Activated CD4-positive, alpha-beta T cell treated with anti-CD3 and anti-CD28 coated beads for 1 hour (primary cell): Measurements from ENCODE around the gene CYB5A.
"Not testable (repeated sequence)": the region's sequence is repeated elsewhere in the genome, so short reads cannot be mapped to it uniquely, and the experiment has no call there.

Experiments used
- DNase-seq: peaks from one replicate; pipeline ENCODE4 v3.0.0-alpha.2; 2020

CYB5A gene

DNA sequence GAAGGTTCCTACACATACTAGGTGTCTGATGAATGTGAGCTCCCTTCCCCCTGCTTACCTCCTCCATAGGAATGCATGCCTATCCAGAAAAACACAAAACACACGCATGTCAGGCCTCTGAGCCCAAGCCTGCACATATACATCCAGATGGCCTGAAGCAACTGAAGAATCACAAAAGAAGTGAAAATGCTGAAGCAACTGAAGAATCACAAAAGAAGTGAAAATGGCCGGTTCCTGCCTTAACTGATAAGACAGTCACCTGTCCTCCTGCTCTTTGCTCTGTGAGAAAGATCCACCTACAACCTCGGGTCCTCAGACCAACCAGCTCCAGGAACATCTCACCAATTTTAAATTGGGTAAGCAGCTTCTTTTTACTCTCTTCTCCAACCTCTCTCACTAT is 1.2 kb upstream of the CYB5A start:
- not testable (repeated sequence) for DNase-seq

GRCh38 chr18:74292541-74292858 is 737 bp upstream of the CYB5A start:
- no peak for DNase-seq

DNA sequence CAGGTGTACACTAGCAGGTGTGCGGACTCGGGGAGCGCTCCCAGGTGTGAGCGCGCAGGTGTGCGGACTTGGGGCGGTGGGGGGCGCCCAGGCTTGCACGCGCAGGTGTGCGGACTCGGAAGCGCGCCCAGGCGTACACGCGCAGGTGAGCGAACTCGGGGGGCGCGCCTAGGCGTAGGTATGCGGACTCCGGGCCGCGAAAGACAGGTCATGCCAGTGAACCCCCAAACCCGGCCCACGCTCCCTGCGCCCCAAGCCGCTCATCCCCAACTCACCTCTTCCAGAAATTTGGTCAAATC is 342 bp downstream of the CYB5A start:
- DNase-seq = no peak

DNA sequence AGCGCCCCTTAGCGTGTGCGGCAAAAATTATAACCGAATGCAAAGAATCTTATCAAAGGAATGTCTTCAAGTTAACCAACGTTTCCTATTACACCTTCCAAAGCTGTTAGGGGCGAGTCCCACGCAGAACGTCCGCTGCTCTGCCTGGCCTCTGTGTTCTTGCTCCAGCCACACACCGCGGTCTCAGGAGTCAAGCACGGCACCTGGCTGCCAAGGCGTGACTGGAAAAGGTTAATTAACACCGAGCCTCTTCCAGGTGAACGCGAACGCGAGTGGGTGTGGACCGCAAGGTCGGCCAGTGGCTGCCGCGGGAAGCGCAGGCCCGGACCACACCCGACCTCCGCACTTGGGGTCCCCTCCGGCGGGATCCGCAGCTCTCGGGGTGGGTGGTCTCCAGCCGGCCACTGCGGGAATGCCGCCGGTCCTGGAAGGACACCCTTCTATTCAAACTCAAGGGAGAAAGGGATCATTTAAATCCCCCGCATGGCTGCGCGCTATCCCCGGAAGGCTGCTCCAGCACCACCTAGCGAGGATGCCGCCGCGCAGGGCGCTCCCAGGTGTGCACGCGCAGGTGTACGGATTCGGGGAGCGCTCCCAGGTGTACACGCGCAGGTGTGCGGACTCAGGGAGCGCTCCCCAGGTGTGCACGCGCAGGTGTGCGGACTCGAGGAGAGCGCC is 830 bp downstream of the CYB5A start:
- no peak for DNase-seq

GRCh38 chr18:74290021-74290420 is 1.7 kb downstream of the CYB5A start:
- no peak for DNase-seq

- DNase-seq = no peak
Observed at GRCh38 chr18:74289137-74289536, 2.6 kb downstream of the CYB5A start.

- no peak for DNase-seq
Observed at GRCh38 chr18:74288730-74289129, 3.0 kb downstream of the CYB5A start.

GRCh38 chr18:74288041-74288440 is 3.7 kb downstream of the CYB5A start:
- DNase-seq = no peak

- DNase-seq = no peak
Observed at GRCh38 chr18:74286856-74287255, 4.9 kb downstream of the CYB5A start.

DNA sequence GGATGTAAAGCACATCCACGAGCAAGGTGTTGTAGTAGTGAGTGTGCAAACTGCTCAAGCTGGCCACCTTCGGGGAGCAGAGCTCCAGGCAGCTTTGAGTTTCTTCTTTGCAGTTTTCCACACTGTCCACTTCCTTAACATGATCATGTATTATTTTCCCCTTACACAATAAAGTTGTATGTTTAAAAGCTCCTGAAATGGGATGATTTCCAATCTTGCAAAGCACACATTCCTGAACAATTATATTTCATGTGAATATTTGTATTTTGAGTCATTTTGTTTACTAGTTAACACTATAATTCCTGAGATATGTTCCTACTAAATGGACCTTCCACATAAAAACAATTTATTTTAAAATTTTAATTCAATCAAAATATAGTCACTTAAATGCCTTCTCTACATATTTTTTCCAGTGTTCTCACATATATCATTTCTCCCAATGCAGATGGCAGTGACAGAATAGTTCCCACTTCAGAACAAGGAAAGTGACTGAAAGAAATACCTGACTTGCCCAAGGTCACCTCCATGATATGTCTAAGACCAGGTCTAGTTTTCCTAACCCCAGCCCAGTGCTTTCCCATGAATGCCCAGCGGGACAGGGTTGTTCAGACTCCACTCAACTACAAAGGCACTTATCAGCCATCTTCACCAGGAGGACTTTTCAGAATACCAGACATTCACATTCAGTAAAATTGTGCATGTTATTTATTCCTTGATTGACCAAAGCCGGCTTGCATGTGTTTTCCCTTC is 5.5 kb downstream of the CYB5A start:
- DNase-seq = no peak

DNA sequence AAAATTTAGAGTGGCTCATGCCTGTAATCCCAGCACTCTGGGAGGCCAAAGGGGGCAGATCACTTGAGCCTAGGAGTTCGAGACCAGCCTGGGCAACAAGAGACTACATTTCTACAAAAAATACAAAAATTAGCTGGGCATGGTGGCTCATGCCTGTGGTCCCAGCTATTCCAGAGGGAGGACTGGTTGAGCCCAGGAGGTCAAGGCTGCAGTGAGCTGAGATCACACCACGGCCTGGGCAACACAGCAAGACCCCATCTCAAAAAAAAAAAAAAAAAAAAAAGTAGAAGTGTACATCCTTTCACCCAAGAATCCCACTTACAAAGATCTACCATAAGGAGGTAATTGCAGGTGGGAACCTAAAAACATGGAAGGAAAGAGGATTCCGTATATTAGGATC is 6.2 kb downstream of the CYB5A start:
- DNase-seq = not testable (repeated sequence)

- DNase-seq = no peak
Observed at GRCh38 chr18:74284980-74285355, 6.8 kb downstream of the CYB5A start.

DNA sequence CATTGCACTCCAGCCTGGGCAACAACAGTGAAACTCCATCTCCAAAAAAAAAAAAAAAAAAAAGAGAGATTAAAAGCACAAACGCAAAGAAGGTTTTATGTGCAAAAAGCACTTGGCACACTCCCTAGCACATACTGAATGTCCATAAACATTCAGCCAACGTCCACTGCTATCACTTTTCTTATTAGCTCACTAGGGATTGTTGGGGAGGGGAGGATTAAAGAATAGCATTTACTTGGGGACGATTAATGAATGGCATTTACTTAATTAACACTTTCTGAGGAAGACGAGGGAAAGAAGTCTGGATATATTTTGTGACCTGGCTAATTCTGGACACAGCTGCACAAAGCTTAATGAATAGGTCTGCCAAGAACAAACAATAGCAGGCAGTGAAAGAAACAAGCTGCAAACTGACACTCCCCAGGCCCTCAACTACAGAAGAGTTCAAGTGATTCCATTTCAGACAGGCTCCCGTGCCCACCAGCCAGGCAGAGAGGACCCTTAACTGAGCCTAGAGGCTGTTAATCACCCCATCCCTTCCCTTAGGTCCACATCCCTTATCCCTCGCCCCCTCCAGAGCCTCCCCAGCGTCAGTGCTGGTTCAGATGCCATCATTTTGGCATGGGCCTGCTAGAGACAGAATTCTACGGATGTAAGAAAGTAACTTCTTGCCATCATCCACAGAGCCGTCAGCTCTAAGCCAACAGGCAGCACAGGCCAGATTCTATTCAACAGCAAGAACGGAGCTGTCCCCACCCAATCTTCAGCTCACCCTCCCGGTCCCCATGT is 7.4 kb downstream of the CYB5A start:
- DNase-seq = no peak

GRCh38 chr18:74283646-74284045 is 8.1 kb downstream of the CYB5A start:
- no peak for DNase-seq

DNA sequence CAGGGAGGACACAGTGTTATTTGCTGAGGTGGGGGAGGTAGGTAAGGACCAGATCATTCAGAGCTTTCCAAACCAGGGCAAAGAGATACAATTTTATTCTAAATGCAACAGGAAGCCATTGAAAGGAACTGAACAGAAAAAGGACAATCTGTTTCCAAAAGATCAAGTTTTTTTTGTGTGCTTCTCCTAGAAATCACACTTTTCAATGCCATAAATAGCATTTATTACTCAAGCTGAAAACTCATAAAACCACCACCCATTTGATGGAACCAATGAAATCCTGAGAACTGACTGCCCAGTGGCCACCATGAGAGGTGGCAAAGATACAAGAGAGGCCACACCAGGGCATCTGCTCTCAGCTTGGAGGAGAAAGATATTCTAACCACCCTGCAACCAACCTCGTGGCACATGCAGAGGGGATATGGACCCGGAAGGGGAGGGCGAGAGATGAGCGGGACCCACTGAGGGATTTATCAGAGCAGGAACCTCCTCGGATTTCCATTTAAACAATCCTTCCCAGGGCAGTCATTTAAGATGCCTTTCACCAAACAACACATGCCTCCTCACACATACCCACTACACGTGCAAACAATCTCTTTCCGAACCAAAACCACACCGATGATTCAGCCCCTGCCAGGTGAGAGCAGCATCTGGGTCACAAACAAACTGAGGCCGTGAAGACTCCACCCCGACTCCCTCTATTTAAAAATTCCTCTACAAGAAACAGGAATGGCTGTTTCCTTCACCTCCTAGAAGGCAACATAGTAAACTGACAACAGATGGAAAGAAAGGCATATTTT is 8.8 kb downstream of the CYB5A start:
- no peak for DNase-seq

- no peak for DNase-seq
Observed at GRCh38 chr18:74281980-74282754, 9.6 kb downstream of the CYB5A start.

DNA sequence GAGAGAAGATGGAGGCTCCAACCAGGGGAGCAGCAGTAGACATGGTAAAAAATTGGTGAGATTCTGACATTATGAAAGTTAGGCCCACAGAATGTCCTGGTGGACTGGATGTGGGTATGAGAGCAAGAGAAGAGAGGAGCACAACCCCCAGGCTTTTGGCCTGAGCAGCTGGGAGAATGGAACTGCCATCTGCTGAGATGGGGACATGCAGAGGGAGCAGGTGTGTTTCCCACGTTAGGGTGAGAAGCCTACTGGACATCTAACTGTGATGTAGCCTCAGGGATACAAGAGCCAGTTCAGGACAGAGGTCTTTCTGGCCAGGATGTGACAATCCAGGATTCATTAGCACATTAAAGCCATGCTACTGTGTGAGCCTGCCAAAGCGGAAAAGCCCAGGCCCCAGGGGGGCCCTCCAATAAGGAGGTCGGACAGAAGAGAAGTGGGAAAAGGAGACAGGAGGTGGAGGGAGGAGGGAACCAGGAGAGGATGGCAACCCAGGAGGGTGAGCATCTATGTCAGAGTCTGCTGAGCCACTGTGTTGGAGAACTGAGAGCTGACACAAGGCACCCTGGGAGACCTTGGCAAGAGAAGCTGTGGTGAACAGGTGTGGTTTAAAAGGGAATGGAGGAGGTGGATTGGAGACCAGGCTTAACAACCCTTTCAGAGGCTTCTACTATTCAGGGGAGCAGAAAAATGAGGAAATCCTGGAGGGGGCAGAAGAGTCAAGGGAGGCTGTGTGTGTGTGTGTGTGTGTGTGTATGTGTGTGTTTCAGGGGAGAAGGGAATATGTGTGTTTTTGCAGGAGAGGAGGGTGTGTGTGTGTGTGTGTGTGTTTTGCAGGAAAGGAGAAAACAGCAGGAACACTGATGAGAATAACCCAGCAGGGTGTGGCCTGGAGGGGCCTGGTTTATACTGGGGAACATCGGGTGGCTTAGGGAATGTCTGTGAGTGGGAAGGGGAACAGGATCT is 10.5 kb downstream of the CYB5A start:
- DNase-seq = no peak

- DNase-seq = no peak
Observed at GRCh38 chr18:74278983-74279382, 12.8 kb downstream of the CYB5A start.

- DNase-seq = no peak
Observed at GRCh38 chr18:74278058-74278457, 13.7 kb downstream of the CYB5A start.

DNA sequence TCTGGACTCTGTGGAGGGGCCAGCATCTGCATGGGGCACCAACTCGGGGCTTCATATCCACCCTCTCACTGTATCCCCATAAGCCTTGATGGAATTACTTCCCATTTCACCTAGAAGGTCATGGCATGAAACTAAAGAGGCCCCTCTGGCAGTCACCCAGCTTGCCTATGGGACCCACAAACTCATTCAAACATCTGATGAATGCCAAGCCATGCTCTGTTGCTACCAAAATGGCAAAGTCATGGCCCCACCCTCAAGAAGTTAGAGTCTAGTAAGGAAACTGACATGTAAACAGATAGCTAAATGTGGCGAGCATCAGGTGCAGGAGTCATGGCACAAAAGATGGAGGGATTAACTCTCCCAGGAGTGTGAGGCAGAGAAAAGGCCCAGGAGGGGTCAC is 14.5 kb downstream of the CYB5A start:
- no peak for DNase-seq

- no peak for DNase-seq
Observed at GRCh38 chr18:74276609-74277008, 15.2 kb downstream of the CYB5A start.
